WTC11 (cell line): ENCODE measurements around the gene RPS27. TPM values are rescaled to one million over a fixed set of nuclear protein-coding genes. Genes with fewer than 3 reads are reported as not detected.

ENCODE experiments used
- ATAC-seq: fragments of 200-7000 bp; cut with Tn5 transposase; 2 replicates; pipeline ENCODE4 v1.10.0; 2021; ENCODE audit warnings: mild to moderate bottlenecking, moderate library complexity
- CTCF ChIA-PET: fragments of 300-600 bp; sonication (Branson Sonifier 250); formaldehyde crosslinking; loops from one replicate; lab custom pipeline; 2021; ENCODE audit warnings: antibody characterized with exemption; lab: Charles Lee
- POLR2A ChIA-PET: fragments of 350-600 bp; sonication (Branson Sonifier 250); formaldehyde crosslinking; loops from one replicate; lab custom pipeline; 2021; ENCODE audit warnings: antibody characterized with exemption; lab: Charles Lee
- DNase-seq: peaks from one replicate; pipeline ENCODE4 v3.0.0; 2021; ENCODE audit warnings: low spot score
- H3K27ac Mint-ChIP-seq: 2 replicates; pipeline ENCODE4 v1.8.0; 2021; ENCODE audit warnings: mixed read lengths
- H3K27me3 Mint-ChIP-seq: 2 replicates; pipeline ENCODE4 v1.8.0; 2021; ENCODE audit warnings: low read depth, mild to moderate bottlenecking, moderate library complexity, mixed read lengths
- H3K36me3 Mint-ChIP-seq: 2 replicates; pipeline ENCODE4 v1.8.0; 2021; ENCODE audit warnings: mixed read lengths
- H3K4me1 Mint-ChIP-seq: 2 replicates; pipeline ENCODE4 v1.8.0; 2022; ENCODE audit warnings: mixed read lengths
- H3K4me3 Mint-ChIP-seq: 2 replicates; pipeline ENCODE4 v1.8.0; 2021; ENCODE audit warnings: mild to moderate bottlenecking, moderate library complexity, mixed read lengths
- H3K9me3 Mint-ChIP-seq: 2 replicates; pipeline ENCODE4 v1.8.0; 2021; ENCODE audit warnings: mixed read lengths
- CREM ChIP-seq: sonication (generic); formaldehyde crosslinking; IDR thresholded peaks from 2 replicates; pipeline ENCODE4 v1.8.1; 2022; ENCODE audit warnings: mild to moderate bottlenecking, missing genetic modification reagents, moderate library complexity
- FOXJ3 ChIP-seq: sonication (generic); formaldehyde crosslinking; IDR thresholded peaks from 2 replicates; pipeline ENCODE4 v1.9.0; 2021; ENCODE audit warnings: missing genetic modification reagents, mild to moderate bottlenecking, borderline replicate concordance
- JUN ChIP-seq: sonication (generic); formaldehyde crosslinking; IDR thresholded peaks from 2 replicates; pipeline ENCODE4 v1.8.0; 2023; ENCODE audit warnings: mild to moderate bottlenecking, missing genetic modification reagents
- KAT7 ChIP-seq: sonication (generic); formaldehyde crosslinking; IDR thresholded peaks from 2 replicates; pipeline ENCODE4 v1.8.1; 2023; ENCODE audit warnings: missing genetic modification reagents, mild to moderate bottlenecking, borderline replicate concordance
- MXD4 ChIP-seq: fragments of 250-450 bp; sonication (Bioruptor Pico); IDR thresholded peaks from 2 replicates; pipeline ENCODE4 v1.8.0; 2021; ENCODE audit warnings: mild to moderate bottlenecking, moderate library complexity, borderline replicate concordance
- NFE2L1 ChIP-seq: sonication (generic); formaldehyde crosslinking; IDR thresholded peaks from 2 replicates; pipeline ENCODE4 v1.8.1; 2023; ENCODE audit warnings: missing genetic modification reagents
- SMAD4 ChIP-seq: sonication (generic); formaldehyde crosslinking; IDR thresholded peaks from 2 replicates; pipeline ENCODE4 v1.8.0; 2022; ENCODE audit warnings: mild to moderate bottlenecking, missing genetic modification reagents
- SOX15 ChIP-seq: fragments of 250-450 bp; sonication (Bioruptor Pico); IDR thresholded peaks from 2 replicates; pipeline ENCODE4 v1.9.0; 2021; ENCODE audit warnings: mild to moderate bottlenecking
- TP53 ChIP-seq: sonication (generic); formaldehyde crosslinking; IDR thresholded peaks from 2 replicates; pipeline ENCODE4 v1.8.1; 2023; ENCODE audit warnings: mild to moderate bottlenecking, missing genetic modification reagents
- ZNF138 ChIP-seq: sonication (generic); formaldehyde crosslinking; conservative IDR thresholded peaks from 2 replicates; pipeline ENCODE4 v1.8.1; 2022; ENCODE audit warnings: mild to moderate bottlenecking, moderate library complexity, missing genetic modification reagents
- ZNF263 ChIP-seq: sonication (generic); formaldehyde crosslinking; IDR thresholded peaks from 2 replicates; pipeline ENCODE4 v1.8.1; 2022; ENCODE audit warnings: low read depth, mild to moderate bottlenecking, moderate library complexity, missing genetic modification reagents
- total RNA-seq: library from RNA; stranded (reverse); gene quantifications from 3 replicates; pipeline ENCODE4 v1.2.3, GENCODE V29; 2021
- TF ChIP-seq, protein P1 (sequence below): sonication (generic); formaldehyde crosslinking; IDR thresholded peaks from 2 replicates; pipeline ENCODE4 v1.8.0; 2022; ENCODE audit warnings: mild to moderate bottlenecking, missing genetic modification reagents
- TF ChIP-seq, protein P2 (sequence below): sonication (generic); formaldehyde crosslinking; IDR thresholded peaks from 2 replicates; pipeline ENCODE4 v1.8.0; 2023; ENCODE audit warnings: mild to moderate bottlenecking, missing genetic modification reagents
- TF ChIP-seq, protein P3 (sequence below): fragments of 250-450 bp; sonication (Bioruptor Pico); IDR thresholded peaks from 2 replicates; pipeline ENCODE4 v1.9.0; 2021; ENCODE audit warnings: mild to moderate bottlenecking
- TF ChIP-seq, protein P4 (sequence below): fragments of 250-450 bp; sonication (Bioruptor Pico); conservative IDR thresholded peaks from 2 replicates; pipeline ENCODE4 v1.9.0; 2021; ENCODE audit warnings: mild to moderate bottlenecking

The RPS27 gene
- total RNA-seq, 1 experiment from 2014 or later: 2,141 TPM

DNA sequence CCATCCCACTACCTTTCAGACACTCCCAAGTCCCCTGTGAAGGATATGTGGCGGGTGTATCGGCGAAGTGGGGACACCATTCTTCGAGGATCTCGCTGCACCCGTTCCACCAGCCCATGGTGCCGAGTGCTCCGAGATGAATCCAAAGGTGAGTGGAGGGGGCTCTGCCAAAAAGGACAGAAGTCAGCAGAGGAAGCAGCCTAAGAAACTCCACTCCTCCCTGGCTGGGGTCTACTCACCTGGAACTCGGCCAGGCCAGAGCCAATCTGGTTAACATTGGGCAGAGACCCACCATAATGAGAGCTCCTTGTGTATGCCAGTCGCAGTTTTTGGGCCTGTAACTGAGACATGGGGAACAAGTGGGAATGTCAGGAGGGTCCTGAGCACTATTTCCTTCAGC lies 35.7 kb upstream of the RPS27 start (continued):
- TF ChIP-seq, protein P1, sequence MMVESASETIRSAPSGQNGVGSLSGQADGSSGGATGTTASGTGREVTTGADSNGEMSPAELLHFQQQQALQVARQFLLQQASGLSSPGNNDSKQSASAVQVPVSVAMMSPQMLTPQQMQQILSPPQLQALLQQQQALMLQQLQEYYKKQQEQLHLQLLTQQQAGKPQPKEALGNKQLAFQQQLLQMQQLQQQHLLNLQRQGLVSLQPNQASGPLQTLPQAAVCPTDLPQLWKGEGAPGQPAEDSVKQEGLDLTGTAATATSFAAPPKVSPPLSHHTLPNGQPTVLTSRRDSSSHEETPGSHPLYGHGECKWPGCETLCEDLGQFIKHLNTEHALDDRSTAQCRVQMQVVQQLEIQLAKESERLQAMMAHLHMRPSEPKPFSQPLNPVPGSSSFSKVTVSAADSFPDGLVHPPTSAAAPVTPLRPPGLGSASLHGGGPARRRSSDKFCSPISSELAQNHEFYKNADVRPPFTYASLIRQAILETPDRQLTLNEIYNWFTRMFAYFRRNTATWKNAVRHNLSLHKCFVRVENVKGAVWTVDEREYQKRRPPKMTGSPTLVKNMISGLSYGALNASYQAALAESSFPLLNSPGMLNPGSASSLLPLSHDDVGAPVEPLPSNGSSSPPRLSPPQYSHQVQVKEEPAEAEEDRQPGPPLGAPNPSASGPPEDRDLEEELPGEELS (CRISPR knock-in tag): no peak
- TF ChIP-seq JUN (no peak), FOXJ3 (CRISPR knock-in tag) (no peak)

DNA sequence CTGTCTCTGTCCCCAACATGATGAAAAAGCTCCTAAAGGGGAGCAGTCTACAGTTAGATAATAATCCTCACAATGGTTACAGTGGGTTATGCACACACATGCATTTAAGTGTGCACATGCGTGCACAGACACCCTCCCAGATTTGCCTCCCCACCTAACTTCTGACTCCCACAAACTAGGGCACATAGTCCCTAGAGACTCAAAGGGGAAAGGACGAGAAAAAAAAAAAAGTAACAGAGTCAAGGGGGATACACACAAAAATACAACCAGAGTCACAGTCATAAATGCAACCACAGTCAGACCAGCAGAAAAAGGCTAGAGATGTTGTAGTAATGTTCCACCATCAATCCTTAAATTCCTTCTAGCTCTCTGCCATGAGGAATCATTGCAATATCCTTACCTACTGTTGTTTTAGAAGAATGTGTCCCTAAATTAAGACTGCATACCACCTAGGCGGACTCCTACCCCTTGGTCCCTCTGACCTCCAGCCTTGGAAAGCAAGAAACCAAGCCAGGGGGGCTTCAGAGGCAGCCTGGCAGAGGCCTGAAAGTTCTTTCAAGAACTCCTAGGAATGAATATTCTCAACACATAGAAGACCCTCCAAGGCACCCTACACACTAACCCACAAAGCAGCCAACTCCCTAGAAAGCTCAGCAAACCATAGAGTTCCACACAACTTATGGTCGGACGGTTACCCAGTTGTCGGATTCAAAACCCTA lies 33.4 kb upstream of the RPS27 start:
- peak overlapping the region; percentile 94 for H3K4me3 Mint-ChIP-seq
- no peak for ATAC-seq
- peaks cover 43% of the 10 kb centered on the region for H3K4me1 Mint-ChIP-seq
- H3K36me3 Mint-ChIP-seq: peaks cover 37% of the 10 kb centered on the region
- H3K9me3 Mint-ChIP-seq: no peaks in the 10 kb centered on the region
- CTCF ChIA-PET: interaction anchor here (0.6 to 3.1 kb wide), 5 partner anchors 10 to 160 kb away, joined by 4 to 15 read pairs (median 11); partner anchors contain the start of genes CREB3L4 and DENND4B
- TF ChIP-seq, protein P2, sequence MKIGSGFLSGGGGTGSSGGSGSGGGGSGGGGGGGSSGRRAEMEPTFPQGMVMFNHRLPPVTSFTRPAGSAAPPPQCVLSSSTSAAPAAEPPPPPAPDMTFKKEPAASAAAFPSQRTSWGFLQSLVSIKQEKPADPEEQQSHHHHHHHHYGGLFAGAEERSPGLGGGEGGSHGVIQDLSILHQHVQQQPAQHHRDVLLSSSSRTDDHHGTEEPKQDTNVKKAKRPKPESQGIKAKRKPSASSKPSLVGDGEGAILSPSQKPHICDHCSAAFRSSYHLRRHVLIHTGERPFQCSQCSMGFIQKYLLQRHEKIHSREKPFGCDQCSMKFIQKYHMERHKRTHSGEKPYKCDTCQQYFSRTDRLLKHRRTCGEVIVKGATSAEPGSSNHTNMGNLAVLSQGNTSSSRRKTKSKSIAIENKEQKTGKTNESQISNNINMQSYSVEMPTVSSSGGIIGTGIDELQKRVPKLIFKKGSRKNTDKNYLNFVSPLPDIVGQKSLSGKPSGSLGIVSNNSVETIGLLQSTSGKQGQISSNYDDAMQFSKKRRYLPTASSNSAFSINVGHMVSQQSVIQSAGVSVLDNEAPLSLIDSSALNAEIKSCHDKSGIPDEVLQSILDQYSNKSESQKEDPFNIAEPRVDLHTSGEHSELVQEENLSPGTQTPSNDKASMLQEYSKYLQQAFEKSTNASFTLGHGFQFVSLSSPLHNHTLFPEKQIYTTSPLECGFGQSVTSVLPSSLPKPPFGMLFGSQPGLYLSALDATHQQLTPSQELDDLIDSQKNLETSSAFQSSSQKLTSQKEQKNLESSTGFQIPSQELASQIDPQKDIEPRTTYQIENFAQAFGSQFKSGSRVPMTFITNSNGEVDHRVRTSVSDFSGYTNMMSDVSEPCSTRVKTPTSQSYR (CRISPR knock-in tag): no peak
- TF ChIP-seq CREM (CRISPR knock-in tag): no peak
- TF ChIP-seq, protein P3, sequence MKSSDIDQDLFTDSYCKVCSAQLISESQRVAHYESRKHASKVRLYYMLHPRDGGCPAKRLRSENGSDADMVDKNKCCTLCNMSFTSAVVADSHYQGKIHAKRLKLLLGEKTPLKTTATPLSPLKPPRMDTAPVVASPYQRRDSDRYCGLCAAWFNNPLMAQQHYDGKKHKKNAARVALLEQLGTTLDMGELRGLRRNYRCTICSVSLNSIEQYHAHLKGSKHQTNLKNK (CRISPR knock-in tag): no peak
- TF ChIP-seq KAT7: no peak
- no peak for TF ChIP-seq MXD4
- TF ChIP-seq TP53 (CRISPR knock-in tag): no peak
- TF ChIP-seq JUN: no peak
- no peak for TF ChIP-seq SOX15 (CRISPR knock-in tag)
- TF ChIP-seq, protein P4, sequence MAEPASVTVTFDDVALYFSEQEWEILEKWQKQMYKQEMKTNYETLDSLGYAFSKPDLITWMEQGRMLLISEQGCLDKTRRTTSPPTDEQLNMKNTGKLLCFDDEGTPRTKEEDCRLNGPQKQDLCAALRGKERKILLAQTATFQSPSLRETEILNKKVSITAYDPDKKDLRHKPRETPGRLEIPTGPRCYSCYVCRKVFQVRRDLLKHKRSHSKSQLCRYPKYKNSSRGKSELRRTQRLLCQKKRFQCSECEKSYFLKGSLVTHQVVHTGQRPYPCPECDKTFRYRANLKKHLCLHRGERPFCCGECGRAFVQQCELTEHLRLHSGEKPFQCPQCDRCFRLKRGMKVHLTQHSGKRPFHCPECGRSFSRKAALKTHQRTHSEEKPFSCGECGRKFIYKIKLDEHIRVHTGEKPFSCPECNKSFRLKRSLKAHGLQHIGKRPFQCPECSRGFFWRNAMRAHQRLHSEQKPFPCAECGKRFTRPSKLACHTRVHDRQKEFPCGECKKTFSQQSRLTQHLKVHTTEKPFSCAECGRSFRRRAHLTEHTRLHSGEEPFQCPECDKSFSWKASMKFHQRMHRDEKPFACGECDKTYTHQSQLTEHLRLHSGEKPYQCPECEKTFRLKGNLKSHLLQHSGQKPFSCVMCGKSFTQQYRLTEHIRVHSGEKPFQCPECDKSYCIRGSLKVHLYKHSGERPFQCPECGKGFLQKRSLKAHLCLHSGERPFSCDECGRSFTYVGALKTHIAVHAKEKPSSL: no peak
- TF ChIP-seq, protein P1 (CRISPR knock-in tag): no peak
- no peak for TF ChIP-seq SMAD4 (CRISPR knock-in tag)
- no peak for TF ChIP-seq ZNF138 (CRISPR knock-in tag)
- TF ChIP-seq FOXJ3 (CRISPR knock-in tag): no peak
- no peak for TF ChIP-seq ZNF263
- no peak for TF ChIP-seq NFE2L1 (CRISPR knock-in tag)
- H3K27me3 Mint-ChIP-seq: no peaks in the 10 kb centered on the region
- peak overlapping the region; percentile 93 for H3K27ac Mint-ChIP-seq
- POLR2A ChIA-PET: no interaction called here
- no peak for DNase-seq
